Measurements from ENCODE around the gene HCN2.
"Not testable (repeated sequence)": the region's sequence is repeated elsewhere in the genome, so short reads cannot be mapped to it uniquely, and the experiment has no call there.

The HCN2 gene

DNA sequence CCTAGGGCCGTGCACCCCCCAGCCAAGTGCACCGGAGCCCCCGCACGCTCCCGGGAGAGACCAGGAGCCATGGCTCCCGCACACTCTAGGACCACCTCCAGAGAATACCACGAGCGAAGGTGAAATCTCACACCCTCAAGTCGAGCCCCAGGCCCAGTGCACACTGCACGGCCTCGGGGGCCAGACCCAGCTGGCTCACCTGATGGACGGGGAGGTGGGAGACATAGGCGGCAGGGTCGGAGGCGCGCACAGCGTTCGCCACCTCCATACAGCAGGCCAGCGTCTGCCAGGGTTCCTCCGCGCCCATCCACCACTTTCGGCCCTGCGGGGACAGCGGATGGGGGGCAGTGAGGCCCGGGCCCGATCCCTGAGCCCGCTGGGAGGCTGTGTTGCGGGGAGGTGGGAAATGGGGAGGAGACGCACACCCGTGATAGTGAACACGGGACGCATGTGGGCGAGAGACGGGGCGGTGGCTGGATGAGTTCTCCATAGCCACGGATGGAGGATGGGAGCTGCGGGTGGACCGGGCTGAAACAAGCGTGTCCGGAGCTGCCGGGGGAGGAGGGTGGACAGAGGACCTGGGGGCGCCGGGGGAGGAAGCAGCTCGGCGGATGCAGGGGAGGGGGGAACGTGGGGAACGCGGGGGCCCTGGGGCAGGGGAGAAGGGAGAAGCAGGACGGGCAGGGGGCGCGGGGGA, 30.6 kb downstream of the HCN2 start:
- DNase-seq (ENCODE audit: low spot score): no peak

DNA sequence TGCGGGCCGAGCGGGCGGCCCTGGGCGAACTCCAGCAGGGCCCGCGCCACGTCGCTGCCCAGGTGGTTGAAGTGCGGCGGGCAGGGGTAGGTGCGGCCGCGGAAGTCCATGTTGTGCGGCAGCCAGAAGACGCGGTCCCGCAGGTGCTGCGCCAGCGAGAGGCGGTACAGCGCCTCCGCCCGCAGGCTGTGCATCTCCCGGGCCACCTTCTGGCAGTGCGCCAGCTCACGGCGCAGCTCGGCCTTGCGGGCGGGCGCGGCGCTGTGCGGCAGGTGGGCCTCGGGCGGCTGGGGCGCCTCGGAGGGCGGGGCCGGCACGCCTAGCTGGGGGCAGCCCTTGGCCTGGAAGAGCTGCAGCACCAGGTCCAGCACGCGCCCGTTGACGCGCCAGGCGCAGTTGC, 31.5 kb downstream of the HCN2 start:
- not testable (repeated sequence) for DNase-seq (ENCODE audit: low spot score)

DNA sequence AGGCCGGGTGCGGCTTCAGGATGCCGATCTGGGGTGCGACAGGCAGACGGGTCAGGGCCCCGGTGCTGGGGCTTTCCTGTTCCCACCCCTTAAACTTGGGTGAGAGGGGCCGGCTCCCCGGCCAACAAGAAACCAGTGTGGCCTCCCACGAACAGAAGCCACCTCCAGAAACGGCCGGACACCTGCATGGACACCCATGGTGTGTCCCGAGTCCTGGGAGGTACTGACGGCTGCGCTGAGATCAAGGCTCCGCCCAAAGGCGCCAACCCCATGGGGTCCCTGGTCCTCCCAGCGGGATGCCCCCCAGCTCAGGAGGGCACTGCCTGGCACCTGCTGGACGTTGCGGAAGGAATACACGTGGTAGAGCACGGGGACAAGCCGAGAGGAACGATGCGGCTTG, 32.1 kb downstream of the HCN2 start:
- no peak for DNase-seq (ENCODE audit: low spot score)

DNA sequence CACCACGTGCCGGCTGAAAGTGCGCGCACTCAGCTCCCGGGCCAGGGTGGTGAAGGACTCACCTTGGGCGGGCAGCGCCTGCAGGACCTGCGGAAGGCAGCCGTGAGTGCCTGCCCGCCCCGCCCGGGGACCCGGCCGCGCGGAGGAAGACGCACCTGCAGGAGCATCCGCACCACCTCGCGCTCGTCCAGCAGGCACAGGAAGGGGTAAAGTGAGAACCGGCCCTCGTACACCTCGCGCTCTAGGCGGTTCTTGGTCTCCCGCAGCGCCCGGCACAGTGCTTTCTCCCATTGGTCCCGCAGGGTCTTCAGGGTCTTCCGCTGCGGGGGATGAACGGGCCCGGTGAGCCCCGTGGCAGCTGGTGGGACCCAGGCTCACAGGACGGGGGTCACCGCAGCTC, 33.0 kb downstream of the HCN2 start:
- no peak for DNase-seq (ENCODE audit: low spot score)

DNA sequence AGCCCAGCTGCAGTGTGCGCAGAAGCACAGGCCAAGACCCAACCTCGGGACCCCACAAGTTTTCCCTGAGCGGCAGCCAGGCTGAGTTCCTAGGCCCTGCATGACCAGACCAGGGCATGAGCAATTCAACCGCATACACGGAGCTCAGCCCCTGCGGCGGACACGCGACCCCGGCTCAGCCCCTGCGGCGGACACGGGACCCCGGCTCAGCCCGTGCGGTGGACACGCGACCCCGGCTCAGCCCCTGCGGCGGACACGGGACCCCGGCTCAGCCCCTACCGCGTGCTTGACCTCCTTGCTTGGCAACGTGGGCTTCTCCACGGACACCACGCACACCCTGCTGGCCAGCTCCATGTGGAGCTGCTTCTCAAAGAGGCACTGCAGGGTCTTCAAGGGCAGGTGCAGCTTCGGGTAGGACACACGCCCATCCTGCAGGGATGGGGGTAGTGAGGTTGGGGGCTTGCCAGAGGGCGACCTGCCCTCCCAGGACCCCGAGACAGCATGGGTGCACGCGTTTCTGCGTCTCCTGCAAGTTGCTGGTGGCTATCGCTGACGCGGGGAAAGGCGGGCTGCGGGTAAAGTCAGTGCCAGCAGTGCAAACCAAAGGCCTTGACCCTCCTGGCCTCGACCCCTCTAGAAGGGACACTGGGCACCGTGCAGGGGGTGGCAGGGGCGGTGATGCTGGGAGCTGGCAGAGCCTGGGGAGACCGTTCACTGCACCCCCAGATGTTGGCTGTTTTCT, 33.7 kb downstream of the HCN2 start:
- DNase-seq (ENCODE audit: low spot score): no peak

DNA sequence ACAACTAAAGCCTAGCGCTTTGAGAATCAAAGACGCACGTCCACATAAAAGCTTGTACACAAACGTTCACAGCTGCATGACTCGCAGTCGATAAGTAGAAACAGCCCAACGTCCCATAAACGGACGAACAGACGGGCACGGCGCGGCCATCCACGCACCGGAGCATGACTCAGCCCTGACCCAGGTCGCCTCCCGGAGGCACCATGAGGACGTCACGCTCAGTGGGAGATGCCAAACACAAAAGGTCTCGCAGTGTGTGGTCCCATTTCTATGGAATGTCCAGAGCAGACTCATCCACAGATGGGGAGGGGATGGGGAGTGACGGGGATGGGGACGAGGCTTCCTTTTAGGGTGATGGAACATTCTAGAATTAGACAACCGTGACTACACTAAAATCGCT, 34.3 kb downstream of the HCN2 start:
- DNase-seq (ENCODE audit: low spot score): no peak

DNA sequence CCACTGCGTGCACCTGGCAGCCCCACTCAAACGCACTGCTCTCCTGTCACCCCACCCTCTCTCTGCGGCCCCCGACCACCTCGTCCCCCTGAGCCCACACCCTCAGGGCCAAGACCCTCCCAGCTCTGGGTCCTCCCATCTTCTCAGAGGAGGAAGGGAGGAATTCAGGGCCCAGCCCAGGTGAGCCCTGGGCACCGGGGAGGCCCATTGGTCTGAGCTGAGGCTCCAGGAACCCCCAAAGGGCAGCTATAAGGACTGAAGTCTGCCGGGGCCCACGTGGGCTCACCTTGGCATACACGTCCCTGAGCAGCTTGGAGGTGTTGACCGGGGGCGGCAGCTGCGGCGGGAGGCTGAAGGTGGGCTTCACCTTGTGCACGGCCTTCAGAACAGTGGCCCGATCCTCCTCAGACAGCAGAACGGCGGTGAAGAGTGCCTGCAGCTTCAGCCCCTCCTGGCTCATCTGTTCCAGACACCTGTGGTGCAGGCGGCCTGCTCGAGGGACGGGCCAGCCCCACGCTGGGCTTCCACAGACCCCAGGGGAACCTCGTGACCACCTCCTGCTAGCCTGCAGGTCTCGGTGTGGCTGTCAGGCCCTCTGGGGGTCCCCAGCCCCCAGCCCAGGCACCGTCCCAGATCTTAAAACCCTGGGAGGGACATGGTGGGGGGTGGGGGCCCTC, 34.9 kb downstream of the HCN2 start:
- DNase-seq (ENCODE audit: low spot score): no peak

DNA sequence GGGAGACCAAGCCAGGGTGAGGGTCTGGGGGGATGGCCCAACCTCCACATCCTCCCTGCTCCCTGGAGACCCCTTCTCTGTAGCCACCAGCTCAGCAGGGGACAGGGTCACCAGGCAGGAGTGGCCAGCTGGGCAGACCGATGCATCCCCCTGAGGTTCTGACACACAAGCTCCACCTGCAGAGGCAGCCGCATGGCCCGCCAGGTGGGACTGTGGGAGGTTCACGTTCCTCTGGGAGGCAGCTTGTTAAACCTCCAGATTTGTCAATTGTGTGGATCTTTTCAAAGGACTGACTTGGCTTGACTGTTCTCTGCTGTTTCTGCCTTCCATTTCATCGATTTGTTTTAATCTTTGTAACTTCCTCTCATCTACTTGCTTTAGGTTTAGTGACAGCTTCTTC, 35.6 kb downstream of the HCN2 start:
- no peak for DNase-seq (ENCODE audit: low spot score)

DNA sequence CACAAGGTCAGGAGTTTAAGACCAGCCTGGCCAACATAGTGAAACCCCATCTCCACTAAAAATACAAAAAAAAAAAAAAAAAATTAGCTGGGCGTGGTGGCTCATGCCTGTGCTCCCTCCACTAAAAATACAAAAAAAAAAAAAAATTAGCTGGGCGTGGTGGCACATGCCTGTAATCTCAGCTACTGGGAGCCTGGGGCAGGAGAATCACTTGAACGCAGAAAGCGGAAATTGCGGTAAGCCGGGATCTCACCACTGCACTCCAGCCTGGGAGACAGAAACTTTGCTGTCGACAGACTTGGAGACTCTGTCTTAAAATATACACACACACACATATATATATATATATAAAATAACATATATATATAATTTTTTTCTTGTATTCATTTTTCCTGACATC, 36.9 kb downstream of the HCN2 start:
- DNase-seq (ENCODE audit: low spot score): not testable (repeated sequence)

DNA sequence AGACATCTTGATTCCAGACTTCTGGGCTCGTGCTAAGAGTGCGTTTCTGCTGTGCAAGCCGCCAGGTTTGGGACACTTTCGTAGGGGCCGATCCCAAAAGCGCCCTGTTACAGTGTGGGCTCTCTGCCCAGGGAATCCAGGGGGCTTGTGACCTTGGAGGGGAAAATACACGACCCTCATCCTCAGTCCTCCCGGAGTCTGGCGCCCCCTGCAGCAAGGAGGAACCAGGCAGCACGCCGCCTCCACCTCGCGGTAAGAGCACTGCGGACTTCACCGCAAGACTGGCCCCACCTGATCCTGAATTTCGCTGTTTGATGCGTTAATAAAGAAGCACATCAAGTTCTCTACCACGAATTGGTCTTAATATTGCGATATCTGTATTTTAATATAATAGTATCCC, 38.5 kb downstream of the HCN2 start:
- no peak for DNase-seq (ENCODE audit: low spot score)

DNA sequence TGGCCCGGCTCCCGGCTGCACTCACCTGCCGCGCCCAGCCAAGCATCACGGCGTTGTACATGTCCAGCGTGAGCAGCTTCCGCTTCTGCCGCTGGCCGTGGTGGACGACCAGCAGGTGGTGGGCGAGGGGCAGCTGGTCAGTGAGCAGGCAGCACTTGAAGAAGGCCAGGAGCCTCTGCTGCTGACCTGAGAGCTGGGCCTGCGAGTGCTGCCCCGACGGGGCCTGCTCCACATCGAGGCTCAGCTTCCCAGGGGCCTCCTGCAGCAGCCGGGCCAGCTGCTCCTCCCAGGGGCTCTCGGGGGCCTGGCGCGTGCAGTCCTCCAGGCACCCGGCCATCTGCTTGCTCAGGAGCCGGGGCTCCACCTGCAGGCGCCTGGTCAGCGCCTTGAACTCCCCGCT, 39.8 kb downstream of the HCN2 start:
- DNase-seq (ENCODE audit: low spot score): not testable (repeated sequence)

DNA sequence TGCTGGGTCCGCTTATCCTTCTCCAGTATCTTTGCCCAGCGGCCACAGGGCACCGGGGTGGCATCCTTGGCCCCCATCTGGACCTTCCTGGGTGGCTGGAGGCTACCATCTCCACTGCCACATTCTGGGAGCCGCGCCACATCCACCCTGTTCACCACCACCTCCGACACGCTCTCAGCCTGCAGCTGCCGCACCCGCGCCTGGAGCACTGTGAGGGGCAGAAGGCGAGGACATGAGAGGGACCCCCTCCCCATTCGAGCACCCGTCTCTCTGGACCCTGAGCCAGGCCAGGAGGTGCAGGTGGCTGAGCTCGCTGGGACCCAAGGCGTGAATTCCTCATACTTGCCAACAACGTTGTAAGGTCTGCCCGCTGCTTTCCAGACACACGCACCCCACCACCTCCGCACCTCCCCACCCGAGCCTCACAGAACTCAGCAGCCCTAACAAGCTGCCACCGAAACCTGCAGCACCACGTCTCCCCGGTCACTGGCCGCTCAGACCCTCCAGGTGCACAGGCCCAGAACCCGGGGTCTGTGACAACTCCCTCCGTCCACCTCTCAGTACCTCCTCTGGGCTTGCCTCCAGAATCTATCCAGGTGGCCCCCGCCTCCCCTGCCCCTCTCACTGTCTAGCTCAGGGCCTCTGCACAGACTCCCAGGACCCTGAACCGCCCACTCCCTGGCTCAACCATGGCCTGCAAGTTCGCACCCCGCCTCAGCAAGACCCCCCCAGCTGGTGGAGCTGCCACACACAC, 40.5 kb downstream of the HCN2 start:
- no peak for DNase-seq (ENCODE audit: low spot score)

DNA sequence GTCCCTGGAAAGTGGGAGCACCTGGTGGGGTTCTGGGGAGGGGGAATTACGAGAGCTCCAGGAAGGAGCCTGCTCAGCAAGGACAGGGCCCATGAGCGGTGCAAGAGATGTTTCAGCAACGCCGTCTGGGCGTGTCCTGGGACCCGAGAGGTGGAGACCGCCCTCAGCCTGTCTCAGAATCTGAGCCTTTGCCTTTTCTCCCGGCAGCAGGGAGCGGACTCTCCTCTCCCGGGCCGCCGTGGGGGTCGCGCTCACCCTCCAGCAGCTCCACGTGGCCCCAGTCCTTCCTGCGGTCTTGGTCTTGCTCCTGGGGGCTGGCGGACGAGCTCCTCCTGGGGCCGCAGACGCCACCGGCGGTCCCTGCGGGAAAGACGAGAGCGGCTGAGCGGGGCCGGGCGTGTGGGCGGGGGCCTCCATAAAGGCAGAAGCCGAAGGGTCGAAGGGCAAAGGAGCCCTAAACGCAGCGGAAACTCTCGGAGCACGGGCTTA, 42.9 kb downstream of the HCN2 start:
- DNase-seq (ENCODE audit: low spot score): peak; percentile 59

DNA sequence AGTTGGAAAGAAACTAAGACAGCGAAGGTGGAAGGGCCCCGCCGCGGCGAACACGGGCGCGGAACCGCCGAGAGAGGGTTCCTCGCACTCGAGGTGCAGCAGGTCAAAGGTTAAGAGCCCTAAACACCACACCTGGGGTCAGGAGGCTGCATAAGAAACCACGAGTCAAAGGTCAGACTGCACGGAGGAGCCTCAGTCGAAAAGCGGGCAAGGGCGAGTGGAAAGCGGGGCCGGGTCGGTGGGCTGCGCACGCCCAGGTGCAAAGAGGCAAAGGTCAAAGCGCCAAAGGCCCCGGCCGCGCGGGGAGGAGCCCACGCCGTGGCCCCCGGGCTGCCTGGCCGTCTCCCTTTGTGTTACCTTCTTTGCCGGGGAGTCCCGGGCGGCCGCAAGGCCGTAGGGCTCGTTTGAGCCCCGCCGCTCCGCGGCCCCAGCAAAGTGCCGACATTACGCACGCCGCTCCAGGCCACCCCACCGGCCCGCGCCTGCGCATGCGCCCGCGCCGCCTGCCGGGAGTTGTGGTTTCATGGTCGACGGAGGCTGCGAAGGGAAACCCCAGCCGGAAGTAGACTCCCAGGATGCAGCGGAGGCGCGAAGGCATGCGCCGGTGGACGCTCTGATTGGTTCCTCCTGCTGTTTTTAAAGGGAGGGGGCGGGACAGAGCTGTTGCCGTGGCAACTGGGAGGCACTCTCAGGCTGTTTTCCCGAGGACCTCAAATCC, 43.5 kb downstream of the HCN2 start, which contains the start of gene POLRMT:
TSS of gene POLRMT (minus strand) at position 470 of the 718 bp plus-strand sequence. CDS start at position 445, 25 bp downstream.
- DNase-seq (ENCODE audit: low spot score): peak; percentile 100

DNA sequence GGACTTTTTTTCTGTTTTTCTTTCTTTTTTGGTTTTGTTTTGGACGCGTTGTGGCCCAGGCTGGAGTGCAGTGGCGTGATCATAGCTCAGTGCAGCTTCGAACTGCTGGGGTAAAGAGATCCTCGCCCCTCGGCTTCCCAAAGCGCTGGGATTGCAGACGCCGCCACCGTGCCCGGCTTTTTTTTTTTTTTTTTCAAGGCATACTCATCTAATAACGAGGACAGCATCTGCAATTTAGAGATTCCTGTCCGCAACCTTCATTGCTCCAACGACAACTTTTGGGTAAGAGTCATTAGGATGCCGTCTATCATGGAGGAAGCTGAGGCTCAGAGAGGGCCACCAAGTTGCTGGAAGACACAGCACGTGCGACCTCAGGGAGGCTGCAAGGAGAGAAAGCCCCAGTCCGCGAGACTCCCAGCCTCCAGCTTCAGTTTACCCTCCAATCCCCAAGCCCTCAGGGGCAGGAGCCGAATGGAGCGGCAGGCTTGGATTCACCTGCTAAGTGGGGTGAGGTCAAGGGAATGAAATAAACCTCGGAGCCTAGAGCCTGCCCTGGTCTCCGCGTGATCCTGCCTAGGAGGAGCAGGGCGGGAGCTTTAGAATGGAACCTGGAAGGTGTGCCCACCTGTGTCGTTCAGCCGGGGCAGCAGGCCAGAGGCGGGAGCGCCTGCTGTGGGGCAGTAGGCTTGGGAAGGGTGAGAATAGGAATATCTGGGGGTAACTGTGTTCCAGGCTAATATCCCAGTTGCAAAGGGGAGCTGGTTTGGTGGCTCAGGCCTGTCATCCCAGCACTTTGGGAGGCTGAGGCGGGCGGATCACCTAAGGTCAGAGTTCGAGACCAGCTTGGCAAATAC, 44.3 kb downstream of the HCN2 start:
- DNase-seq (ENCODE audit: low spot score): peak; percentile 39

DNA sequence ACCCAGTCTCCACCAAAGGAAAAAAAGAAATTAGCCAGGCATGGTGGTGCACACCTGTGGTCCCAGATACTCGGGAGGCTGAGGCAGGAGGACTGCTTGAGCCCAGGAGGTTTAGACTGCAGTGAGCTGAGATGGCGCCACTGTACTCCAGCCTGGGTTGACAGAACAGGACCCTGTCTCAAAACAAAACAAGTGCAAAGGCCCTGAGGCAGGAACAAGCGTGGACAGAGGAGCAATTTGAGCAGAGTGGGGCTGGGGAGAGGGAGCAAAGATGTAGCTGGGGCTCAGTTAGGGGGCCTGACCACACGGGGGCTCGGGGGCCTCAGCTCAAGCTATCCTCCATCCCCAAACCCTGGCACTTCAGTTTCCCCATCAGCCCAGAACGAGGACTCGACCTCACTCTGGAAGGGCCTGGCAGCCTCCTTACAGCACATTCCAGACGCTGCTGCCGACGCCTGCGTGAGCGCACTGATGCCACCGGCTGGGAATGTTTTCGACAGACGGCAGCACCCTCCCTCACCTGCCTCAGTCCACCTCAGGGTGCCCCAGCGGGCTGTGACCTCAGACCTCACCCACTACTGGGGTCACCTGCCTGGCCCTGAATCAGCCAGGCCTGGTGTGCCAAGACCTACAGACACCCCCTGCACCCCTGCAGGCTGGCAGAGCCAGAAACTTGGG, 45.4 kb downstream of the HCN2 start:
- DNase-seq (ENCODE audit: low spot score): no peak

DNA sequence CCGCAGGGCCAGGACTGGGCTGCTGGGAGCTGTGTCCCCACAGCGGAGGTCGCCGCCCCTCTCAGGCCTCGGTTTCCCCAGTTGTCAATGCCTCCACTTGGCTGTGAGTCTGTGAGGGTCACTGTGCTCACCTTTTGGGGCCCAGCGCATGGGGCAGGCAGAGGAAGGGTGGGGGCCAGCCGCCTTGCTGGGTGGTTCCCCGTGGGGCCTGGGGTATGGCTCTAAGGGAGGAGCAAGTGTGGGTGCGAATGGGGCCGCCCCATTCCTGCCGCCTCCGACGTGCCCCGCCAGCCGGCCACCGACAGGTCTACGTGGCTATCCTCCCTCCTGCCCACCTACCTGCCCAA, 49.2 kb downstream of the HCN2 start:
- no peak for DNase-seq (ENCODE audit: low spot score)

DNA sequence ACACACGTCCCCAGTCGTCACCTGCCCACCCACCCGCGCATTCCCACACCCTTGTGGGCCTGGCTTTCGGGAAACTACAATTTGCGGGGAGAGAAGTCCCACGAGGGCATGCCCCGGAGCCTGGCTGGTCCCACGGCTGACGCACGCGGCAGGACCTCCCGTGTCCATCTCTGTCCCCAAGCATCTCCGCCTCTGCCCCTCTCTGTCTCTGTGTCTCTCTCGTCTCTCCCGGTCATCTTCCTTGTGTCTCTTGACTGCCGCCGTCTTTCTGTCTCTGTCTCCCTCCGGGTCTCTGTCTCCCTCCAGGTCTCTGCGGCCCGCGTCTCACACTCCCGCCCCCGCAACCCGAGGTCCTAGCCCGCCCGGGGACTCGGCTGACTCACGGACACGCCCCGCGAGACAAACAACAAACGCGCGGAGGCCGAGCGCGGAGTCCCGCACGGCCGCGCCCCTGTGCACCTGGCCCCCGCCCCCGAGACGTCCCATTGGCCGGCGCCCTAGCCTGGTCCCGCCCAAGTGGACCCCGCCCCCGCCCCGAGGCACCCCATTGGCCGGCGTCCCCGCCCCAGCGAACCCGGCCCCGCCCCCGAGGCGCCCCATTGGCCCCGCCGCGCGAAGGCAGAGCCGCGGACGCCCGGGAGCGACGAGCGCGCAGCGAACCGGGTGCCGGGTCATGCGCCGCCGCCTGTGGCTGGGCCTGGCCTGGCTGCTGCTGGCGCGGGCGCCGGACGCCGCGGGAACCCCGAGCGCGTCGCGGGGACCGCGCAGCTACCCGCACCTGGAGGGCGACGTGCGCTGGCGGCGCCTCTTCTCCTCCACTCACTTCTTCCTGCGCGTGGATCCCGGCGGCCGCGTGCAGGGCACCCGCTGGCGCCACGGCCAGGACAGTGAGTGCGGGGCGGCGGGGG, 49.8 kb downstream of the HCN2 start, which contains the start of gene FGF22:
TSS of gene FGF22 (plus strand) at position 627 of the 908 bp plus-strand sequence. CDS start at position 674, 47 bp downstream.
- peak; percentile 99 for DNase-seq (ENCODE audit: low spot score)

DNA sequence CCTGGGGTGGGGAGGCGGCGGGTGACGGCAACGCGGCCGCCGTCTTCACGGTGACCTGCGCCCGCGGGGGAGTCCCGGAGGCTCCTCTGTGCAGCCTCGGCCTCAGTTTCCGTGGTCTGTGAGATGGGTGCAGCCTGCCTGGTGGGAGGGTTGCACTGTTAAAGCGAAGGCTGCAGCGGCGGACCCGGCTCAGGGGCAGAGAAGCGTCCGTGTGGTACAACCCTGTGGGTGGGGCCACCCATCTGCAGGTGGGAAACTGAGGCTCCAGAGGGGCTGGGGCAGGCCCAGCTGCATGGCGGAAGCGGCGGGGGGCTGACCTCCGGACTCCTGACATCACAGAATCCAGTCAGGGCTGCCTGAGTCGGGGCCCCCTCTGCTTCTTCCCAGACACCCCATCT, 50.5 kb downstream of the HCN2 start:
- no peak for DNase-seq (ENCODE audit: low spot score)

Data from AG08395 (cell line).